HL-60/S4 treated with phorbol 12-myristate 13-acetate at 8.2 ng/mL for 4 days and 3 days (cell line): Measurements from ENCODE around the gene PLA2G10.
"Not testable (repeated sequence)": the region's sequence is repeated elsewhere in the genome, so short reads cannot be mapped to it uniquely, and the experiment has no call there.

Experiments used
- in situ Hi-C: fragments of 300-500 bp; cut with MboI; formaldehyde crosslinking; loops from 2 replicates; pipeline ENCODE4 v1.15.0; 2022; ENCODE audit warnings: low sequenced_read_pairs

The PLA2G10 gene

GRCh38 chr16:14667347-14668266, 26.5 kb downstream of the PLA2G10 start:
- in situ Hi-C loops = no loop called here

- in situ Hi-C loops = no loop called here
Observed at GRCh38 chr16:14658063-14658462, 36.0 kb downstream of the PLA2G10 start.

GRCh38 chr16:14652726-14653125, 41.4 kb downstream of the PLA2G10 start:
- in situ Hi-C loops = no loop called here

GRCh38 chr16:14650629-14651028, 43.5 kb downstream of the PLA2G10 start:
- in situ Hi-C loops = no loop called here

DNA sequence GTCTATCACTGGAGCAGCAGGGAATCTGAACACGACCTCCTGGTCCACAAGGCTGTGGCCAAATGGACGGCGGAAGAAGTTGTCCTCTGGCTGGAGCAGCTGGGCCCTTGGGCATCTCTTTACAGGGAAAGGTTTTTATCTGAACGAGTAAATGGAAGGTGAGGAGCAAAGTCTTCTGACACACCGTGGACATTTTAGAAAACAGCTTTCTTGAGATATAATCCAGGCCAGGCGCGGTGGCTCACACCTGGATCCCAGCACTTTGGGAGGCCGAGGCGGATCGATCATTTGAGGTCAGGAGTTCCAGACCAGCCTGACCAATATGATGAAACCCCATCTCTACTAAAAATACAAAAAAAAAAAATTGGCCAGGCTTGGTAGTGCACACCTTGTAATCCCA, 44.3 kb downstream of the PLA2G10 start:
- in situ Hi-C loops = no loop called here

DNA sequence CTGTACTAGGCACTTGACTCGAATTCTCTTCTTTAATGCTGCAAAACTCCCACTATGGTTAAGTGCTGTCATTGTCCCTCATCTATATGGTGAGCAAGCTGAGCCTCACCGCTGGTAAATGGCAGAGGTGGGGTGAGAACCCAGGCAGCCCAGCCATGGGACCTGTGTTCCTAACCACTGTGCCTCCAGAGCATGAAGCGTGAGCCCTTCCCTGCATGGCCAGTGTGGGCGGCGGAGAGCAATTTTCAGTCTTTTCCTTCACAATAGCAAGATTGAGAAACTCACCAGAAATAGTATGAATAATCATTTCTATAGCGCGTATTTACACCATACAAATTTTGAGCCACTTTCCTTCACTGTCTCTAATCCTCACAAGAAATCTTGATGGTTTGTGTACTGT, 52.2 kb downstream of the PLA2G10 start:
- in situ Hi-C loops = no loop called here

DNA sequence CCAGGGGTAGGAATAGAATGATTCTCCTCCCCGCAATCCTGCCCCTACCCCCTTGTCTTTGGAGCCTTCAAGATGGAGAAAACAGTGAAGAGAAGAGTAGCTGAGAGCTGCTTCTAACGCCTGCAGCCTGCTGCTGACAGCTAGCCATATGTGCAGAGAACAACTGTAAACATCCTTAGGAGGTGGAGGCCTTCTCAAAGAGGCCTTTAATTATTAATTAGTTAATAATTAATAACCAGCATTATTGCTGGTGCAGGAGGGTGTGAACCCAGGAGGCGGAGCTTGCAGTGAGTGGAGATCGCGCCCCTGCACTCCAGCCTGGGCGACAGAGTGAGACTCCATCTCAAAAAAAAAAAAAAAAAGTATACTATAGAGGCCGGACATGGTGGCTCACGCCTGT, 52.9 kb downstream of the PLA2G10 start:
- in situ Hi-C loops = no loop called here

DNA sequence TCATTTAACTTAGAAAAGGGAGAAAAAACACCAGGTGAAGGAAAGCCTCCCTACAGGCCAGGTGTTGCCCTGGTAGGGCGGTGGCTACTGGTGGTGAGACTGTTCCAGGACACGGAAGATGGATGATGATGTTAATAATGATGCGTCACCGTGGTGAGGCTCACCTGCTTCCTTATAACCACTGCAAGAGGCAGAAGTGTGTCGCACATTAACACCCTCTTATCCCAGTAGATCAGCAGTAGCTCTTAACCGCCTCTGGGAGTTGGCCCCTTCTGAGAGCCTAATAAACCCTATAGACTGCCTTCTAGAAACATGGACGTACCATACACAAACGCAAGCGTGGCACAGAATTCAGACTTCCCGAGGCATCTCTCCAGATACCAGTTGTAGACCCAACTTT, 53.6 kb downstream of the PLA2G10 start:
- in situ Hi-C loops = no loop called here

GRCh38 chr16:14636951-14637240, 57.2 kb downstream of the PLA2G10 start:
- in situ Hi-C loops = not testable (repeated sequence)

GRCh38 chr16:14636179-14636950, 57.7 kb downstream of the PLA2G10 start:
- in situ Hi-C loops = not testable (repeated sequence)

DNA sequence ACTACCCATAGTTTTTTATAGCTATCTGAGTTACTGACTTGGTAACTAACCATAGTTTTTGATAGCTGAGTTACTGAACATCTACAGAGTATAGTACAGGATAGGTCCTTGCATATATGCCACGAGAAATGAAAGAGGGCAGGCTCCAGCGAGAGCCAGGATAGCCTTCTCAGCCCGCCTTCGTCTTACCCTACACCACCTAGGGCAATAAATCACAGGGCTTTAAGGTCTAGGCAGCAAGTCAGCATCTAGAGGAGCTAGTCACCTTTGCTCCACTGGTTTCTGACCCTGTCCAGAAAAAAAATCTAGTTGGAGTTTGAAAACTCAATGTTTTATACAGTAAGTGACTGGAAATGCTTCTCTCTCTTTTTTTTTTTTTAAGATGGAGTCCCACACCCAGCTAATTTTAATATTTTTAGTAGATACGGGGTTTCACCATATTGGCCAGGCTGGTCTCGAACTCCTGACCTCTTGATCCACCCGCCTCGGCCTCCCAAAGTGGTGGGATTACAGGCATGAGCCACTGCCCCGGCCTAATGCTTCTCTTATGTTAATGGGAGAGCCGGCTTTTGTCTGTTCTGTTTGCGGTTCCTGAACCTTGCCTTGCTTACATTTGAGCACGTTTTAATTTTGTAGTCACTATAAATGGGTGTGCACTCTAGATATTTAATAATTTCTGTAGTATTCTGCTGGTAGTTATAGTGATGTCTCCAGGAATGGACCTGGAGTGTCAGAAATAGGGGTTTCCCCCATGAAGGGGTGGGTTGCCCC, 58.5 kb downstream of the PLA2G10 start:
- in situ Hi-C loops = no loop called here

- in situ Hi-C loops = no loop called here
Observed at GRCh38 chr16:14634389-14634725, 59.8 kb downstream of the PLA2G10 start.

GRCh38 chr16:14632693-14633569, 61.2 kb downstream of the PLA2G10 start, which contains the start of gene BFAR:
BFAR (plus strand) TSS chr16:14632951; CDS start chr16:14644347, 11,396 bp downstream.
- in situ Hi-C loops = no loop called here

DNA sequence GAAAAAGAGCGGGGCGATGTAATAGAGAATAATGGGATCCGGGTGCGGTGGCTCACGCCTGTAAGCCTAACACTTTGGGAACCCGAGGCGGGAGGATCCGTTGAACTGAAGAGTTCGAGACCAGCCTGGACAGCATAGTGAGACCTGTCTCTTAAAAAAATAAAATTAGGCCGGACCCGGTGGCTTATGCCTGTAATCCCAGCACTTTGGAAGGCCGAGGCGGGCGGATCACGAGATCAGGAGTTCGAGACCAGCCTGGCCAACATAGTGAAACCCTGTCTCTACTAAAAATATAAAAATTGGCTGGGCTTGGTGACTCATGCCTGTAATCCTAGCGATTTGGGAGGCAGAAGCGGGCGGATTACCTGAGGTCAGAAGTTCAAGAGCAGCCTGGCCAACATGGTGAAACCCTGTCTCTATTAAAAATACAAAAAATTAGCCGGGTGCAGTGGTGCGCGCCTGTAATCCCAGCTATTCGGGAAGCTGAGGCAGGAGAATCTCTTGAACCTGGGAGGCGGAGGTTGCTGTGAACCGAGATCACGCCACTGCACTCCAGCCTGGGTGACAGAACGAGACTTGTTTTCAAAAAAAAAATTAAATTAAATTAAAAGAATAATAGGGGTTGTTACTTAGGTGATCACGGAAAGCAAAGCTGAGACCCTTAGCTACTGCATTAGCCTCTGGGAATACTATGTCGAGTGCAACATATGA, 63.3 kb downstream of the PLA2G10 start:
- in situ Hi-C loops = not testable (repeated sequence)

DNA sequence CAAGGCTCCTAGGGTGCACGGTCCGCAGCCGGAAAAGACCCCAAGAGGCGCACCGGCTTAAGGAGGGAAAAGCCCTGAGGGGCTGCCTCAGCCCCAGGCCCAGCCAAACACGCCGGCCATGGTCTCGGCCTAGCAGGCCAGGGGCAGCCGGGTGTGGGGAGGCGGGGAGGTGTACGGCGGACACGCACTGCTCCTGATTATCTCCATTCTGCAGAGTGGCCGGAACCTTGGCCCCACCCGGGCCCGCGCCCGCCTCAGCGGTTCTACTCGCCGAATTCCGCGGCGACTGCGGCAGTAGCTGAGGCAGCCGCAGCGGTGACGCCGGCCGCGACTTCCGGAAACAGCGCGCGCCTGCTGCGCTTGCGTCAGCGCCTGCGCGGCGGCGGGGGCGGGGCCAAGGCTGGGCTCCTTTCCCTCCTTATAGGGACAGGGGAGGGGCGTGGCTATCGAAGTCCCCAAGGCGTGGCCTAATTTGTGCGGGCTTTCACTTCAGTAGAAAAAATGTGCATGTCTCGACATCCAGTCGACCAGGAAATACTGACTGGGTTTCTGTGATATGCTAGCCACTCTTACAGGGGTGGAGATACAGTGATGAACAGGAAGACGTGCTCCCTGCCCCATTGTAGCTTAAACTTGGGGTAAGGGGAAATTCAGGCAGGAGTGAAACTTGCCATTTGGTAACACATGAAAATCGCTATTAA, 64.0 kb downstream of the PLA2G10 start, which contains the start of gene PARN:
PARN (minus strand) TSS at position 342 of the 701 bp plus-strand sequence; CDS start at position 207, 135 bp downstream.
- in situ Hi-C loops = no loop called here

DNA sequence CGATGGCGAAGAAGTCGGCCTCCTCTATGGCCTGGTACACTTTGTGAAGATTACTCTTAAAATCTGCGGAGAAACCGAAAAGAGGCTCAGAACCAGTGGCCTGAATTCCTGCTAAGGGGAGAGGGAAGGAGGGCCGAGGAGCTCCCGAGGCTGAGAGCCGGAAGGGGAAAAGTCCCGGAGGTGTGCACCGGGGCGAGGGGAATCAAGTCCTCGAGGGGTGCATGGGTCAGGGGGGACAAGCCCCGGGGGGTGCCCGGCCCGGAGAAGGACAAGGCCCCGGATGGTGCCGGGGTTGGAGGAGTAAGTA, 64.5 kb downstream of the PLA2G10 start:
- in situ Hi-C loops = no loop called here

GRCh38 chr16:14628806-14629611, 65.1 kb downstream of the PLA2G10 start:
- in situ Hi-C loops = no loop called here

DNA sequence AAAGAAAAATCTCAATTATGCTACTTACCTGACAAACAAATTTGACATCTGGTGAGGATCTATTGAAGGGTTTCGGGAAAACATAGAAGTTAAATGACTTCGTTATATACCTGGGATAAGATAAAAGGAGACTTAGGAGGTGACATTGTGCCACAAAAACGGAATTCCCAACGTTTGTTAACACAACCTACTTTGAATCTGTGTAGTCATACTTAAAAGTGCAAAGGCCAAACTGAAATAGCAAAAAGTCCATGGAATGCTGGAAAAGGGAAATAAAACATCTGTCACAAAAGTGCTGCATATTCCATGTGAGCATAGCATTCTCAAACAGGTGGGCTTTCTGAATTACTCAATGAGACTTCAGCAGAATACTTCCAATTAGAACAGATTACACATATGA, 67.0 kb downstream of the PLA2G10 start:
- in situ Hi-C loops = no loop called here
